Esophagus (tissue), 2 donors: ENCODE measurements around the gene GRM7. TPM values are rescaled to one million over a fixed set of nuclear protein-coding genes. Genes with fewer than 3 reads are reported as not detected.

Experiments
- H3K27ac ChIP-seq, 2 donors: one replicate each; pipeline ENCODE4 v1.5.1; 2013; ENCODE audit warnings: low read depth in 2 of 2, mild to moderate bottlenecking in 2 of 2, inconsistent platforms in 1 of 2, low read length in 1 of 2, moderate library complexity in 1 of 2
- H3K27me3 ChIP-seq, 2 donors: one replicate each; pipeline ENCODE4 v1.6.1; 2013; ENCODE audit warnings: low read length in 2 of 2, control low read depth in 1 of 2, mild to moderate bottlenecking in 1 of 2; ENCODE audit not compliant: insufficient read depth in 2 of 2, control insufficient read depth in 1 of 2
- H3K36me3 ChIP-seq, 2 donors: one replicate each; pipeline ENCODE4 v1.6.1; 2013; ENCODE audit warnings: low read length in 1 of 2; ENCODE audit not compliant: control insufficient read depth in 2 of 2, insufficient read depth in 2 of 2
- H3K4me1 ChIP-seq, 2 donors: one replicate each; pipeline ENCODE4 v1.6.1; 2013; ENCODE audit warnings: low read length in 1 of 2; ENCODE audit not compliant: control insufficient read depth in 2 of 2, insufficient read depth in 2 of 2
- H3K4me3 ChIP-seq, 2 donors: one replicate each; pipeline ENCODE4 v1.5.1; 2013; ENCODE audit warnings: low read length in 2 of 2, mild to moderate bottlenecking in 2 of 2, low read depth in 1 of 2, moderate library complexity in 1 of 2
- H3K9me3 ChIP-seq, 2 donors: one replicate each; pipeline ENCODE4 v1.6.1; 2013; ENCODE audit warnings: mild to moderate bottlenecking in 2 of 2, low read depth in 1 of 2, low read length in 1 of 2, moderate library complexity in 1 of 2; ENCODE audit not compliant: control insufficient read depth in 2 of 2, insufficient read depth in 1 of 2
- WGBS, 2 donors: extraction: QIAGEN DNeasy Blood & Tissue Kit; methylation state at CpG; one replicate each; pipeline ENCODE4 v1.1.7; 2013; 5-methylcytosine and 5-hydroxymethylcytosine counted together
- polyA plus RNA-seq, 2 donors: library from polyadenylated mRNA; stranded (reverse); fragments of 200-250 nt; gene quantifications; one replicate each; pipeline ENCODE4 v1.2.3, GENCODE V29; 2013
- donor health status: healthy with polysubstance abuse.
- donor health status: Bipolar disorder and iron deficiency.

GRM7 gene
- polyA plus RNA-seq, 2 donors, result 0.01 TPM; not detected in 1

DNA sequence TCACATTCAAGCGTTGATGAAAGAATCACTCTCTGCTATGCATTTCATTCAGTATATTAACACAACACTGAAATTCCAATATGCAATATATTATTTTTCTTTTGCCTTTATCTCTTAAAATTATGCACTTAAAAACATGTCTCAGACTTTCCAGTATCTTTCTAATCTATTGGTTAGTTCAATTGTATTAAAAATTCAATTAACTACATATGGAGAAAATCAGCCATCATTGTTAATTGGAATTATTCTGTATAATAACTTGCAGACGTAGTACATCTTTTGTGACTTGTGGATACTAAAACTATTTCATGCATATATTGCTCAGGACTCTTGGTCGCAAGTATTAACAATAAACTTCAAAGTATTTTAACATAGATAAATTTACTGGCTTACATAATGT, 715.6 kb downstream of the GRM7 start:
- no peaks in the 10 kb centered on the region for H3K36me3 ChIP-seq
- no peaks in the 10 kb centered on the region for H3K27me3 ChIP-seq
- H3K27ac ChIP-seq, result no peak overlapping the region
- WGBS, 2 donors, result 90% methylated on average over 3 of the region's 3 CpGs
- H3K4me3 ChIP-seq, result no peak overlapping the region
- H3K4me1 ChIP-seq, result no peaks in the 10 kb centered on the region
- peaks cover 0 to 4% of the 10 kb centered on the region in 2 donors for H3K9me3 ChIP-seq

GRCh38 chr3:7577513-7577912, 716.6 kb downstream of the GRM7 start:
- WGBS, 2 donors, result 65 to 84% methylated on average over 1 of the region's 1 CpG
- no peak overlapping the region for H3K4me3 ChIP-seq
- H3K36me3 ChIP-seq, result no peaks in the 10 kb centered on the region
- H3K9me3 ChIP-seq, result peaks cover 0 to 4% of the 10 kb centered on the region in 2 donors
- H3K4me1 ChIP-seq, result no peaks in the 10 kb centered on the region
- H3K27ac ChIP-seq, result no peak overlapping the region
- H3K27me3 ChIP-seq, result no peaks in the 10 kb centered on the region

GRCh38 chr3:7581831-7582230, 720.9 kb downstream of the GRM7 start:
- no peaks in the 10 kb centered on the region for H3K4me1 ChIP-seq
- no peaks in the 10 kb centered on the region for H3K27me3 ChIP-seq
- H3K4me3 ChIP-seq, result no peak overlapping the region
- 72 to 80% methylated on average over 1 of the region's 1 CpG for WGBS, 2 donors
- no peak overlapping the region for H3K27ac ChIP-seq
- no peaks in the 10 kb centered on the region for H3K36me3 ChIP-seq
- H3K9me3 ChIP-seq, result peaks cover 0 to 7% of the 10 kb centered on the region in 2 donors

- H3K9me3 ChIP-seq, result peaks cover 0 to 3% of the 10 kb centered on the region in 2 donors
- 37% methylated on average over 3 of the region's 3 CpGs for WGBS, 2 donors
- no peaks in the 10 kb centered on the region for H3K27me3 ChIP-seq
- H3K4me3 ChIP-seq, result no peak overlapping the region
- H3K27ac ChIP-seq, result no peak overlapping the region
- H3K4me1 ChIP-seq, result no peaks in the 10 kb centered on the region
- no peaks in the 10 kb centered on the region for H3K36me3 ChIP-seq
These were observed 724.1 kb downstream of the GRM7 start for GRCh38 chr3:7585052-7585451.

DNA sequence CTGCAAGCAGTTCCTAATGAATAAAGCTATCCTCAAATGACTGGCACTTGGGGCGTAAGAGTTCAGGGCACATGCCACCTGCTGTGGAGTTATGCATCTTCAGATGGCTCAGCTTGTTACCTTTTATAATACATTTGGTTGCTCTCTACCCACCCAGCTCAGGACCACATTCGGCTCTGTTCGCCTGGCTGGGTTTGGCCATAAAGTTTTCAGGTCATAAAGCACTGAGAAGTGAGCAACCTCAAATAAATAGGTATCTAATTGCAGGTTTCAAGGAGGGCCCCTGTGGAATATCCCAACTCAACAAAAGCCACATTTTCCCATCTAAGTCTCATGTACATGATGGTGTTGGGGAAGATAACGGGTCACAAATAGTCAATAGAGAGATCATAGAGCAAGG, 727.3 kb downstream of the GRM7 start:
- Histone ChIP-seq H3K27ac (no peak overlapping the region), H3K36me3 (no peaks in the 10 kb centered on the region), H3K4me3 (no peak overlapping the region), H3K9me3 (peaks cover 0 to 3% of the 10 kb centered on the region in 2 donors), H3K4me1 (no peaks in the 10 kb centered on the region), H3K27me3 (no peaks in the 10 kb centered on the region)
- 85 to 91% methylated on average over 4 of the region's 4 CpGs for WGBS, 2 donors

DNA sequence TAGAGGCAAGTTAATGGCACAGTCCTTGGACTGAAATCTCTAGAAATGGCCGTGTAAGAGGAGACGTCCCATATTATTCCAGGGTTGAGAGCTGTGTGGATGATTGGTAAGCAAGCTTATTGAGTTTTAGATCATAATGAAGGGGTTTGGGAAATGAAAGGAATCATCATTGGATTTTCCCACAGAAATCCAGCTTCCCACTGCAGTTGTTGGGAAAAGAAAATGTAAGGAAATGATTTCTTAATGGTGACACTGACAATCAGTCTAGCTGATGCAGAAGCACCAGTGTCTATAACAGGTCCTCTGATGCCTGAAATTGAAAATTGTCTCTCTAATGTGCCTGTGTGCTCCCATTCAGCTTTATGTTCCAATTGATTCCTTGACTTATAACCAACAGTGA, 728.6 kb downstream of the GRM7 start:
- Histone ChIP-seq H3K36me3 (no peaks in the 10 kb centered on the region), H3K4me3 (no peak overlapping the region), H3K4me1 (no peaks in the 10 kb centered on the region), H3K27me3 (no peaks in the 10 kb centered on the region), H3K9me3 (peaks cover 0 to 5% of the 10 kb centered on the region in 2 donors), H3K27ac (no peak overlapping the region)
- WGBS, 2 donors, result 78 to 81% methylated on average over 2 of the region's 2 CpGs

DNA sequence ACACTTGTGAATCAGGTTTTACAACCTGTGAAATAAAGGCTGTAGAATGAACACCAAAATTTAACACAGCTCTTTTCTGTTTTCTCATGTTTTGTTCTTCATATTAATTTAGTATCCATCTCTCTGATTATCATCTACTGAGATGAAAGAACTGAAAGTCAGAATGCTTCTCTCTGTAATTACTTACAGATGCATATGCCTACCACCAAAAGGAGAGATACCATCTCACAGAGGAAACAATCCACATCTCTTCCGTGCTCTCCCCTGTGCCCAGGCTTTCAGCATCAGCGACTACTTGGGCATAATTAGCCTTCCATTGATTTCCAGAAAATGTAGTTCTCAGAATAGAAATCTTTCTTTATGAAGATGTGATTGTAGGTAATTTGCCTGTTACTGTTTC, 741.4 kb downstream of the GRM7 start:
- H3K27me3 ChIP-seq, result no peaks in the 10 kb centered on the region
- H3K27ac ChIP-seq, result no peak overlapping the region
- 74 to 76% methylated on average over 2 of the region's 2 CpGs for WGBS, 2 donors
- no peaks in the 10 kb centered on the region for H3K4me1 ChIP-seq
- no peaks in the 10 kb centered on the region for H3K36me3 ChIP-seq
- no peaks in the 10 kb centered on the region for H3K9me3 ChIP-seq
- no peak overlapping the region for H3K4me3 ChIP-seq

DNA sequence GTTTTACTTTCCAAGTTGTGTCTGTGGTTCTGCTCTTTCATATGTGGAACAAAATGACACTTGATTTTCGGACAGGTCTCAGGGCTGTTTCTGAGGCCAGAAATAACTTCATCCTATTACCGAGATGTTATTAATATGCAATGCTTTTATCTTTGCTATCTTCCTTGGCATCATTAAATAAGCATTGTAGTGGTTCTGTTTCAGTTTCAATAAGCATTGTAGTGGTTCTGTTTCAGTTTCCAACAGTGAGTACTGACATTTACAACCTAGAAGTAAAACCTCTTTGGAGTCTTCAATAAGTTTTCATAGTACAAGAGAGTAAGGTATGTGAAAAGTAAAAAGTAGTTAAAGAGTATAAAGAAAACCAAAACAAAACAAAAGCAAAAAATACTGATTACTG, 746.2 kb downstream of the GRM7 start:
- no peaks in the 10 kb centered on the region for H3K27me3 ChIP-seq
- H3K36me3 ChIP-seq, result no peaks in the 10 kb centered on the region
- no peak overlapping the region for H3K4me3 ChIP-seq
- no peak overlapping the region for H3K27ac ChIP-seq
- no peaks in the 10 kb centered on the region for H3K4me1 ChIP-seq
- H3K9me3 ChIP-seq, result no peaks in the 10 kb centered on the region
- 74% methylated on average over 2 of the region's 2 CpGs for WGBS, 2 donors

DNA sequence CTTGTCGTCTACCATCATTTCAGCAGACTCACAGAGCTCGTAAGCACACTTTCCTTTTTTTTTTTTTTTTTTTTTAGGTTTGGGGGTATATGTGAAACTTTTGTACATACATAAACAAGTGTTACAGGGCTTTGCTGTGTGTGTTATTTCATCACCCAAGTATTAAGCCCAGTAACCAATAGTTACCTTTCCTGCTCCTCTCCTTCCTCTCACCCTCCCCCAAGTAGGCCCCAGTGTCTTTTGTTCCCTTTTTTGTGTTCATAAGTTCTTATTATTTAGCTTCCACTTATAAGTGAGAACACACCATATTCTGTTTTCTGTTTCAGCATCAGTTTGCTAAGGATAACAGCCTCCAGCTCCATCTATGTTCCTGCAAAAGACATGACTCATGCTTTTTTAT, 746.8 kb downstream of the GRM7 start:
- H3K27ac ChIP-seq, result no peak overlapping the region
- WGBS, 2 donors, result 72 to 84% methylated on average over 2 of the region's 2 CpGs
- no peak overlapping the region for H3K4me3 ChIP-seq
- no peaks in the 10 kb centered on the region for H3K4me1 ChIP-seq
- no peaks in the 10 kb centered on the region for H3K27me3 ChIP-seq
- H3K36me3 ChIP-seq, result no peaks in the 10 kb centered on the region
- H3K9me3 ChIP-seq, result no peaks in the 10 kb centered on the region

- Histone ChIP-seq H3K27me3 (no peaks in the 10 kb centered on the region), H3K4me1 (no peaks in the 10 kb centered on the region)
- 89 to 91% methylated on average over 5 of the region's 5 CpGs for WGBS, 2 donors
These were observed 749.7 kb downstream of the GRM7 start for GRCh38 chr3:7610634-7611033.

More at GRCh38 chr3:7610634-7611033, 749.7 kb downstream of the GRM7 start:
- Histone ChIP-seq H3K9me3 (no peaks in the 10 kb centered on the region), H3K36me3 (no peaks in the 10 kb centered on the region), H3K4me3 (no peak overlapping the region), H3K27ac (no peak overlapping the region)
